ENCODE measurements around the gene SLC8A2. TPM values are rescaled to one million over a fixed set of nuclear protein-coding genes. Genes with fewer than 3 reads are reported as not detected.

Gene SLC8A2
- total and polyA plus RNA-seq, 9 donors: 0.07 to 1.3 (median 0.39) TPM; not detected in 3

DNA sequence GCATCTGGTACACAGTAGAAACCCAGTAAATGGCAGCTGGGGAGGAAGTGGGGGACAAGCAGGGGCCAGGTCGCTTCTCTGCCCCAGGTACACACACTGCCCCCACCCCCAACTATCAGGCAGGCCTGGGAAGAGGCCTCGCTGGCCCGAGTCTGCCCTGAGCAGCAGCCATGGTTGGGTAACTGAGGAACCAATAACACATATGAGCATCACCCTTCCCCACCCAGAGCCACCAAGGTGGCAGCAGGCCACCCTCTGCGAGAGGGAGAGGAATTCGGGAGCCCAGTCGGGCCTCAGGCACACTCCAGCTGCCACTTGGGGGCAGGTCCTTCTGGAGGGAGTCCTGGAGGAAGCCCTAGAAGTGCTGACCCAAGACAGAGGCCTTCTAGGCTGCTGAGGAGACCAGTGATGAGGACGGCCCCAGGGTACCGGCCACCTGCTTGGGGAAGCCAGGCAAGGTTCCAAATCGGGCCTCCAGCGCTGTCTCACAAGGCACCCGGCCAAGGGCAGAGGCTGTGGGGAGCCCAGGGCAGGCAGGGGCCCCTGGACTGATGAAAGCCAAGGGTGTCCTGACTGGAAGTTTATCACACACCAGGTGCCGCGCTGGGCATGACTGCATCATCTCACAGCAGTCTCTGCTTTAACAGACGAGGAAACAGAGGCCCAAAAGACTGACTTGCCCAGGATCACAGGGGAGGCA is 26.3 kb upstream of the SLC8A2 start:
- intact Hi-C loops (cut with DNase I): no loop called here
- Histone ChIP-seq H3K4me3 (no peak overlapping the region), H3K4me1 (ENCODE audit: insufficient read depth) (no peaks in the 10 kb centered on the region), H3K36me3 (no peaks in the 10 kb centered on the region), H3K27me3 (no peaks in the 10 kb centered on the region), H3K27ac (no peak overlapping the region), H3K9me3 (no peaks in the 10 kb centered on the region)
- no peak for TF ChIP-seq EP300 (IDR thresholded peaks at IDR 0.05)
- TF ChIP-seq, protein P1, sequence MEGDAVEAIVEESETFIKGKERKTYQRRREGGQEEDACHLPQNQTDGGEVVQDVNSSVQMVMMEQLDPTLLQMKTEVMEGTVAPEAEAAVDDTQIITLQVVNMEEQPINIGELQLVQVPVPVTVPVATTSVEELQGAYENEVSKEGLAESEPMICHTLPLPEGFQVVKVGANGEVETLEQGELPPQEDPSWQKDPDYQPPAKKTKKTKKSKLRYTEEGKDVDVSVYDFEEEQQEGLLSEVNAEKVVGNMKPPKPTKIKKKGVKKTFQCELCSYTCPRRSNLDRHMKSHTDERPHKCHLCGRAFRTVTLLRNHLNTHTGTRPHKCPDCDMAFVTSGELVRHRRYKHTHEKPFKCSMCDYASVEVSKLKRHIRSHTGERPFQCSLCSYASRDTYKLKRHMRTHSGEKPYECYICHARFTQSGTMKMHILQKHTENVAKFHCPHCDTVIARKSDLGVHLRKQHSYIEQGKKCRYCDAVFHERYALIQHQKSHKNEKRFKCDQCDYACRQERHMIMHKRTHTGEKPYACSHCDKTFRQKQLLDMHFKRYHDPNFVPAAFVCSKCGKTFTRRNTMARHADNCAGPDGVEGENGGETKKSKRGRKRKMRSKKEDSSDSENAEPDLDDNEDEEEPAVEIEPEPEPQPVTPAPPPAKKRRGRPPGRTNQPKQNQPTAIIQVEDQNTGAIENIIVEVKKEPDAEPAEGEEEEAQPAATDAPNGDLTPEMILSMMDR (IDR thresholded peaks at IDR 0.05): no peak
- TF ChIP-seq POLR2A (IDR thresholded peaks at IDR 0.05): no peak
- DNase-seq: no peak
- 74 to 77% (median 77%) methylated on average over 12 to 14 of the region's 14 CpGs for WGBS, 3 donors

DNA sequence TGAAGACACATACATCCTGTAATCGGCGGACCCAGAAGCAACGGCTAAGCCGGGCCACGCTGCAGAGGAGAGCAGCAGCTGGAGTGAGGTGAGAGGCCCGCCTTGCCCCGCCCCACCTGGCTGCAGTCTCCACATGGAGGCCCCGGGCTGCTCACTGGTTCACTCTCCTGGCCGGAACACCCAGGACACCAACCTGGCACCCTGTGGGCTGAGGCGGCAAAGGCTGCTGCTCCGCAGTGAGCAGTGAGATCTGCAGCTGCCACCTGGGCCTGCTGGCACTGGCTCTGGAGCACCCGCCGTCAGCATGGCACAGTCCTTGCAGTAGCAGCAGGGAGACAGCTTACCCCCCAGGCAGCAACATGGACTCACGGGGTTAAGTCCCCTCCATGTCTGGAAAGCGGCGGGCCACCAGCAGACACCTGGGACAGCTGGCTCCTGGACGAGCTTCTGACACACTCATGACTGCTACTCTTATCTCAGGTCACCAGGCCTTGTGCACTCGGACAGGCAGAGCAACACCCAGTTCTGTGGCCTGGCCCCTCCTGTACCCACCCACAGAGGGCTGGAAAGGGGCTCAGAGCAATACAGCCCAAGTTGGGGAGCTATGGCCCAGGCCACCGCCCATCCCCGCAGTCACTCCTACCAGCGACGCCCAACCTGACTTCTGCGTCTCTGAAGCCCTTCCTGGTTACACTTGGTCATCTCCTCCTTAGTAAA is 25.5 kb upstream of the SLC8A2 start:
- DNase-seq: no peak
- Histone ChIP-seq H3K27ac (no peak overlapping the region), H3K4me3 (no peak overlapping the region), H3K36me3 (no peaks in the 10 kb centered on the region), H3K9me3 (no peaks in the 10 kb centered on the region), H3K27me3 (no peaks in the 10 kb centered on the region), H3K4me1 (ENCODE audit: insufficient read depth) (no peaks in the 10 kb centered on the region)
- intact Hi-C loops (cut with DNase I): no loop called here
- TF ChIP-seq, protein P1 (IDR thresholded peaks at IDR 0.05): no peak
- TF ChIP-seq EP300 (IDR thresholded peaks at IDR 0.05) (no peak), POLR2A (IDR thresholded peaks at IDR 0.05) (no peak)
- 82 to 85% (median 83%) methylated on average over 23 of the region's 23 CpGs for WGBS, 3 donors

DNA sequence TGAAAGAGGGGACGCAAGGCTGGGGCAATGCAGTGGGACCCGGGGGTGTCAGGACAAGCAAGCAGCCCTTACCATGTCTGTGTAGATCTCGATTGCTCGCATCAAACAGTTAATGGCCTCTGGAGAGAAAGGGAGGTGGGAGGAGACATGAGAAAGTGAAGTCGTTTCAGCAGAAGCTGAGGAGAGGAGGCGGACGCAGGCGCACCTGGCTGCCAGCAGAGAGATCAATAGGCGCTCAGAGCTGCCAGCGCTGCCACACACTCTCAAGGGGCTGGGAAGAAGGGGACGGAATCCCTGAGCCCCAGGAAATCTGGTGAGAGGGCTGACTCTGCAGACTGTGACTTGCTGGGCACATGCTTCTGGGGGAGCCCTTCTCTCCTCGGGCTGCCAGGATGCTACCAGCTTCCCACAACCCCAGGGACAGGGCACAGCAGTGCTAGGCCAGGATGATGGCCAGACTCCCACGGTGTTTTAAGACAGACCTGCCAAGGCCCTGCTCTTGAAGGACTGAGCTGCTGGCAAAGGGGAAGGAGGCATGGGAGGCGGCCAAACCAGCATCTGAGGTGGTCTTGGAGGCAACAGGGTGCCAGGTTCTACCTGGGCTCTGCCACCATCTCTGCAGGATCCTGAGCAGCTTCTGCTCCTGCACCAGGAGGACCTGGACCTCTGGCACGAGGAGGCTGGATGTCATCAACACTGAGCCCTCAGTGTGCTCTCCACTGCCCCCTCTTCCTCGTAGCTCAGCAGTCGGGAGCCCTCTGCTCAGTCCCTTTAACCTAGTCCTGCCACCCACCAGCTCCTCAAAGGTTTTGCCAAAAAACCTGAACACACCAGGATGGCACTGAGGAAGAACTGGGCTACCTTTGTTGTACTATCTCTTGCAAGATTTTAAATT is 24.0 kb upstream of the SLC8A2 start:
- WGBS, 3 donors: 67 to 70% (median 69%) methylated on average over 17 of the region's 17 CpGs
- intact Hi-C loops (cut with DNase I): no loop called here

DNA sequence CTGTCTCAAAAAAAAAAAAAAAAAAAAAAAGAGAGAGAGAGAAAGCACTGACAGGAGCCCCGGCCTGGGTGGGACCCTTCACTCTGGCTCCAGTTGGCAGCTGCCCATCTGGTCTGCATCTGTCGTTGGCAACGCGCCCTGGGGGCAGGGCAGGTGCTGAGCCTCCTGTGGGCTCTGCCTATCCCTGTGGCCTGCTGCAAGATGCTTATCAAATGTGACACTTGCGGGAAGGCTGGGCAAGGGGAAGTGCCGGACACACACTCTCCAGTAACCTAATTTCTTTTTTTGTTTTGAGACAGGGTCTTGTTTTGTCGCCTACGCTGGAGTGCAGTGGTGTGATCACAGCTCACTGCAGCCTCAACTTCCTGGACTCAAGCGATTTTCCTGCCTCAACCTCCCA is 23.0 kb upstream of the SLC8A2 start:
- TF ChIP-seq POLR2A (IDR thresholded peaks at IDR 0.05) (no peak), EP300 (IDR thresholded peaks at IDR 0.05) (no peak)
- TF ChIP-seq, protein P1 (IDR thresholded peaks at IDR 0.05): no peak
- H3K36me3 ChIP-seq: no peaks in the 10 kb centered on the region
- H3K27ac ChIP-seq: no peak overlapping the region
- H3K27me3 ChIP-seq: no peaks in the 10 kb centered on the region
- intact Hi-C loops (cut with DNase I): no loop called here
- H3K9me3 ChIP-seq: no peaks in the 10 kb centered on the region
- DNase-seq: no peak
- 69 to 71% (median 70%) methylated on average over 9 of the region's 9 CpGs for WGBS, 3 donors
- H3K4me3 ChIP-seq: no peak overlapping the region
- H3K4me1 ChIP-seq (ENCODE audit: insufficient read depth): no peaks in the 10 kb centered on the region

More for the DNA sequence above, 24.0 kb upstream of the SLC8A2 start:
- no peak overlapping the region for H3K27ac ChIP-seq
- no peaks in the 10 kb centered on the region for H3K36me3 ChIP-seq
- no peaks in the 10 kb centered on the region for H3K9me3 ChIP-seq
- H3K27me3 ChIP-seq: no peaks in the 10 kb centered on the region
- no peak for TF ChIP-seq POLR2A (IDR thresholded peaks at IDR 0.05)
- TF ChIP-seq, protein P1 (IDR thresholded peaks at IDR 0.05): no peak
- TF ChIP-seq EP300 (IDR thresholded peaks at IDR 0.05): no peak
- DNase-seq: no peak
- no peak overlapping the region for H3K4me3 ChIP-seq
- no peaks in the 10 kb centered on the region for H3K4me1 ChIP-seq (ENCODE audit: insufficient read depth)

All from ovary (tissue), 9 donors.